Skeletal muscle tissue (tissue), 4 donors: ENCODE measurements around the gene ADGRD1. TPM values are rescaled to one million over a fixed set of nuclear protein-coding genes. Genes with fewer than 3 reads are reported as not detected.

Experiments used
- H3K27ac ChIP-seq: one replicate; pipeline ENCODE4 v1.7.0; 2013; ENCODE audit warnings: mild to moderate bottlenecking, low read depth, low read length, inconsistent platforms
- H3K27me3 ChIP-seq, 3 donors: one replicate each; pipeline ENCODE4 v1.7.0; 2013; ENCODE audit warnings: low read length in 3 of 3; ENCODE audit not compliant: control insufficient read depth in 3 of 3, insufficient read depth in 3 of 3
- H3K36me3 ChIP-seq, 3 donors: one replicate each; pipeline ENCODE4 v1.7.0; 2013; ENCODE audit warnings: low read length in 3 of 3; ENCODE audit not compliant: control insufficient read depth in 3 of 3, insufficient read depth in 3 of 3
- H3K4me1 ChIP-seq, 3 donors: one replicate each; pipeline ENCODE4 v1.7.0; 2013; ENCODE audit warnings: low read length in 3 of 3, mild to moderate bottlenecking in 3 of 3; ENCODE audit not compliant: control insufficient read depth in 3 of 3, insufficient read depth in 3 of 3
- H3K4me3 ChIP-seq, 3 donors: one replicate each; pipeline ENCODE4 v1.7.0; 2013; ENCODE audit warnings: low read length in 3 of 3
- H3K9ac ChIP-seq, 3 donors: one replicate each; pipeline ENCODE4 v1.7.0; 2013; ENCODE audit warnings: low read length in 3 of 3, mild to moderate bottlenecking in 3 of 3, moderate library complexity in 2 of 3, low read depth in 1 of 3
- H3K9me3 ChIP-seq, 3 donors: one replicate each; pipeline ENCODE4 v1.7.0; 2013; ENCODE audit warnings: low read length in 3 of 3; ENCODE audit not compliant: control insufficient read depth in 3 of 3
- total RNA-seq: library from RNA; depleted of rRNA; stranded (reverse); fragments of >200 nt; gene quantifications from one replicate; pipeline ENCODE4 v1.2.3, GENCODE V29; 2014
- donor health status: Osteomylitis.

Gene ADGRD1
- total RNA-seq, 1 donor from 2014 or later: 7.8 TPM

DNA sequence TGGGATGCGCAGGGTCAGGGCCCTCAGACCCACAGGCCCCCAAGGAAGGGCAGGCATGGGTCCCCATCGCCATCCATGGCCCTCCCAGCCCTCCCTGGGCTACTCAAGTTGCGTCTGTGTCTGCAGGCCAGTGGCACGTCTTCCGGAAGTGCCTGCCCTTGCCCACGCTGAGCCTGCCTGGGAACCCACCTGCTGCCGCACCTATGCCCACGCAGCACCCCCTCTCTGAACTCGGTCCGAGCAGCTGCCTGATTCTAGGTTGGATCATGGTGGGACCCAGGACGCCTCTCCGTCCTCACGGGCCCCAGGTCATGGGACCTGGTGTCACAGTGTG lies 182.8 kb downstream of the ADGRD1 start:
- Histone ChIP-seq H3K27ac (no peak overlapping the region), H3K9me3 (no peaks in the 10 kb centered on the region), H3K36me3 (peaks cover 0 to 7% (median 0%) of the 10 kb centered on the region in 3 donors), H3K27me3 (peaks cover 0 to 23% (median 0%) of the 10 kb centered on the region in 3 donors), H3K4me1 (peaks cover 0 to 10% (median 8%) of the 10 kb centered on the region in 3 donors), H3K9ac (no peak overlapping the region), H3K4me3 (no peak overlapping the region)

GRCh38 chr12:131137009-131137835 lies 183.5 kb downstream of the ADGRD1 start:
- Histone ChIP-seq H3K36me3 (peaks cover 0 to 7% (median 0%) of the 10 kb centered on the region in 3 donors), H3K27me3 (peaks cover 0 to 16% (median 0%) of the 10 kb centered on the region in 3 donors), H3K9me3 (no peaks in the 10 kb centered on the region), H3K4me1 (peaks cover 0 to 3% (median 1%) of the 10 kb centered on the region in 3 donors), H3K9ac (no peak overlapping the region), H3K4me3 (no peak overlapping the region), H3K27ac (no peak overlapping the region)

- H3K4me3 ChIP-seq: no peak overlapping the region
- H3K27me3 ChIP-seq: peaks cover 0 to 15% (median 0%) of the 10 kb centered on the region in 3 donors
- no peaks in the 10 kb centered on the region for H3K9me3 ChIP-seq
- peaks cover 0 to 4% (median 0%) of the 10 kb centered on the region in 3 donors for H3K4me1 ChIP-seq
- H3K27ac ChIP-seq: no peak overlapping the region
- peaks cover 0 to 7% (median 0%) of the 10 kb centered on the region in 3 donors for H3K36me3 ChIP-seq
- no peak overlapping the region for H3K9ac ChIP-seq
Observed at GRCh38 chr12:131137836-131138637, 184.3 kb downstream of the ADGRD1 start.

DNA sequence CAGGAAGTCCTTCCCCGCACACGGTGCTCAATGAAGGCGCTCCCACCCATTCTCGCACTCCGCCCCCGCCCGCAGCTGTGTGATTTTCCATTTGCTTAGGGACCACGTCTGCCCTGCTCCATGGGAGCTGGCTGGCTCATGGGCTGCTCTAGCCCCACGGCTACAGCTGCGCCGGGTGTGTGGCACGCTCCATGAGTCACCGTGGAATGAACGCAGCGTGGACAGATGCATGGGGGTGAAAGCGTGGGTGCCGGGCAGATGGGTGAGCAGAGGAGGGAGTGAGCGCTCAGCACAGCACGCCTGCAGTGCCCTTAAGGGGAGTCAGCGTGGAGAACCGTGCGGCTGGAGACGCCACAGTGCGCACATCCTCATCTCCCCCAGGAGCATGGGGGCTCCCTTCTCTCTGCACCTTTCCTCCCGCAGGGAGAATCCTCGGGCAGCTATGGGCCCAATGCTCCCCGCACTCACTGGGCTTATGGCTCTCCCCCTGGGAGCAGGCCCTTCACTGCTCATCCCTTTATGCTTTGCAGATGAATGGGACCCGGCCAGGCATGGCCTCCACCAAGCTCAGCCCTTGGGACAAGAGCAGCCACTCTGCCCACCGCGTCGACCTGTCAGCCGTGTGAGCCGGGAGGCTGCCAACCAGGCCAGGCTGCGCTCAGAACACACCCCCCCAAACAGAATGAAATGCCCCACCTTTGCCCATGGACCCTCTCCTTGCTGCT lies 185.1 kb downstream of the ADGRD1 start:
- Histone ChIP-seq H3K4me1 (peaks cover 0 to 4% (median 0%) of the 10 kb centered on the region in 3 donors), H3K36me3 (peaks cover 0 to 7% (median 0%) of the 10 kb centered on the region in 3 donors), H3K9me3 (no peaks in the 10 kb centered on the region), H3K9ac (no peak overlapping the region), H3K27ac (no peak overlapping the region), H3K4me3 (no peak overlapping the region), H3K27me3 (peaks cover 0 to 15% (median 0%) of the 10 kb centered on the region in 3 donors)

DNA sequence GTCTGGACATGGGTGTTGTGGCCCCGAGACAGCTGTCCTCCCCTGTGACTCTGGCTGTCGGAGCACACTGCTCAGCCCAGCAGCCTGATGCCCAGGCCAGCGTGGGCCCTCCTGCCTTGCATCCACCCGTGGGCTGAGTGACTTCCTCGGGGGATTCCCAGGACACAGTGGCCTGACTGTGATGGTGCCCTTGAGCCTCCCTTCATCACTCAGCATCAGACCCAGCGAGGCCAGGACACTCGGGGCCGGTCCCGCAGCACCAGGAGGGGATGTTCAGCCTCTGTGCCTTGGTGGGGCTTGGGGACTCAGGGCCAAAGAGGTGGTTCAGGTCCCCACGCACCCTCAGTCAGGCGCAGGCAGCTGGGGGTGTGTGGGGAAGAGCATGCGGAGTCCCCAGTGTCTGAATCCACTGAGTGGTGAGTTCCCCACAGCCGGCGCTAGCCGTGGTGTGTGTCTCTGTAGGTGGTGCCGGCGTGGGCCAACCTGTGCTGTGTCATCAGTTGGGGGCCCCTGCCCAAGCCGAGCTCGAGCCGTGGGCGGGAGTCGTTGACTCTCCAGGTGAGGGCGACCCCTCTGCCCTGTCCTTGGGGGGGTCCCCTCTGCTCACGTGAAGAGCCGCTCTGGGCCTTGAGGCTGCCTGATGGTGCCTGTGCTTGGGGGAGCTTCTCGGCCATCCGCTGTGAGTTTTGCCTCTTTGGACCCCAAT lies 185.8 kb downstream of the ADGRD1 start:
- Histone ChIP-seq H3K27me3 (peaks cover 0 to 15% (median 0%) of the 10 kb centered on the region in 3 donors), H3K4me1 (peaks cover 0 to 4% (median 0%) of the 10 kb centered on the region in 3 donors), H3K4me3 (no peak overlapping the region), H3K27ac (no peak overlapping the region), H3K36me3 (peaks cover 0 to 7% (median 0%) of the 10 kb centered on the region in 3 donors), H3K9me3 (no peaks in the 10 kb centered on the region), H3K9ac (no peak overlapping the region)

DNA sequence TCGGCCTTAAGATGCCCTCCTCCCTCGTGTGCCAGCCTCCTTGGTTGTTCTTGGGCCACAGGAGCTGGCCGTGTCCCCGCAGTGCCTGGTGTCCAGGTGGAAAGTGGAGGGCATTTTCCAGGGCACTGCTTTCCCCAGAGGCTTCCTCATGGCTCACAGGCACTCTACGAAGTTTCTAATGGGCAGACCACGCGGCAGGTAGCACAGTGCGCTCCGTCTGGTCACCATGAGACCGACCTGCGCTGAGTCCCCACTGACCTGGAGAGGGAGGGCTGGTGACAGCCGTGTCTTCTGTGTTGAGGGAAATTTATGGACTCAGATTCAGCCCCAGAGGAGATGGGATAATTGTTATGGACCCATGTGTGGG lies 186.3 kb downstream of the ADGRD1 start:
- Histone ChIP-seq H3K9ac (no peak overlapping the region), H3K36me3 (peaks cover 0 to 7% (median 0%) of the 10 kb centered on the region in 3 donors), H3K4me1 (peaks cover 0 to 4% (median 0%) of the 10 kb centered on the region in 3 donors), H3K27ac (no peak overlapping the region), H3K4me3 (no peak overlapping the region), H3K27me3 (peaks cover 0 to 13% (median 0%) of the 10 kb centered on the region in 3 donors), H3K9me3 (no peaks in the 10 kb centered on the region)

DNA sequence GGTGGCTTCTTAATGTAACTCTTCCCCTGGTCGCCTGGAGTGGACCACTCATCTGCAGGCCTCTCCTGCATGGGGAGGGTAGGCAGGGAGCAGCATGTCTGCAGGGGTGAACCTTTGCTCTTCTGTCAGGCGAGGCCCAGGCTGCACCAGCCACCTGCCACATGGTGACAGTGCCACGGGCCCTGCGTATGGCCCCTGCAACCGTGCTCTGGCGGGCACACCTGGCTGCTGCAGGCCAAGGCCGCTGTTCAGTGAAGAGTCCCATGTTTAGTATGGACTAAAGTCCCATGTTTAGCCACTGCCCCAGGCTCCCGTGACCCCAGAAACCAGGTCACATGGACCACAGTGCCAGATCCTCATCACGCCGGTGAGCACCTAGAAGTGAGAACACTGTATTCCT lies 187.0 kb downstream of the ADGRD1 start:
- peaks cover 0 to 7% (median 0%) of the 10 kb centered on the region in 3 donors for H3K36me3 ChIP-seq
- no peak overlapping the region for H3K4me3 ChIP-seq
- H3K27me3 ChIP-seq: peaks cover 0 to 13% (median 0%) of the 10 kb centered on the region in 3 donors
- no peaks in the 10 kb centered on the region for H3K9me3 ChIP-seq
- H3K27ac ChIP-seq: no peak overlapping the region
- no peak overlapping the region for H3K9ac ChIP-seq
- H3K4me1 ChIP-seq: peaks cover 0 to 4% (median 0%) of the 10 kb centered on the region in 3 donors

- Histone ChIP-seq H3K9ac (no peak overlapping the region), H3K27me3 (peaks cover 0 to 13% (median 0%) of the 10 kb centered on the region in 3 donors), H3K9me3 (no peaks in the 10 kb centered on the region), H3K36me3 (peaks cover 0 to 7% (median 0%) of the 10 kb centered on the region in 3 donors), H3K4me3 (no peak overlapping the region), H3K4me1 (peaks cover 0 to 4% (median 0%) of the 10 kb centered on the region in 3 donors), H3K27ac (no peak overlapping the region)
Observed at GRCh38 chr12:131141514-131141913, 187.8 kb downstream of the ADGRD1 start.
